ENCODE data around the gene PRPF19. TPM values are rescaled to one million over a fixed set of nuclear protein-coding genes. Genes with fewer than 3 reads are reported as not detected.
"Not testable (repeated sequence)": the region's sequence is repeated elsewhere in the genome, so short reads cannot be mapped to it uniquely, and the experiment has no call there.

PRPF19 gene
- total and polyA plus RNA-seq, 9 of the 15 experiments (the other 6 are each of a cell fraction or from before 2014, with no cell fraction given): 9.4 to 212 (median 73.2) TPM

GRCh38 chr11:60910281-60910687 lies 3.9 kb upstream of the PRPF19 start:
- 29% methylated on average over 3 of the region's 3 CpGs for WGBS (ENCODE audit: insufficient coverage, low coverage, missing lambda C conversion rate)
- Histone ChIP-seq H3K4me3 (no peak overlapping the region), H3K36me3 (ENCODE audit: control insufficient read depth, insufficient read depth, low read length) (peaks cover under 1% of the 10 kb centered on the region; the same call in 1 of the 3 replicates), H3K4me2 (ENCODE audit: insufficient read depth, low read length) (no peak overlapping the region), H3K9me3 (replicated peaks; ENCODE audit: control insufficient read depth, insufficient read depth, low read depth, low read length) (peaks cover 8% of the 10 kb centered on the region), H3K27ac (ENCODE audit: extremely low read depth, low read depth, low read length) (no peak overlapping the region), H4K20me1 (replicated peaks; ENCODE audit: control insufficient read depth, insufficient read depth, low read length) (peaks cover 7% of the 10 kb centered on the region; the same call in 1 of the 2 replicates), H3K9ac (ENCODE audit: insufficient read depth in 1 of 2, low read depth in 2 of 2, low read length in 2 of 2) (no peak overlapping the region), H3K27me3 (ENCODE audit: control insufficient read depth in 2 of 2, insufficient read depth in 2 of 2, low read length in 2 of 2) (no peaks in the 10 kb centered on the region), H3K9me1 (ENCODE audit: control insufficient read depth, insufficient read depth, low read length) (no peaks in the 10 kb centered on the region), H3K79me2 (ENCODE audit: control insufficient read depth, insufficient read depth, low read length) (peaks cover 26% of the 10 kb centered on the region), H2AFZ (ENCODE audit: low read depth, low read length) (no peak overlapping the region), H3K4me1 (replicated peaks in 1 of 2; ENCODE audit: control insufficient read depth in 2 of 2, insufficient read depth in 2 of 2, low read length in 2 of 2) (peaks cover 8 to 25% of the 10 kb centered on the region in 2 experiments; a peak in 4 of 5 replicates)
- DNase-seq (ENCODE audit: extremely low read depth in 1 of 4, low spot score in 3 of 4) (no peak), FAIRE-seq (no peak), ATAC-seq (no peak)
- POLR2A ChIA-PET: no interaction called here
- CTCF ChIA-PET (ENCODE audit: low intra/inter-chr PET ratio): no interaction called here
- in situ Hi-C loops (cut with MboI) (no loop called here), intact Hi-C loops (cut with micrococcal nuclease) (no loop called here)
- no TSS peak for BruUV-seq (replicated peaks)
- TF ChIP-seq DNMT1 (IDR thresholded peaks at IDR 0.05) (no peak), SPI1 (IDR thresholded peaks at IDR 0.05; ENCODE audit: borderline replicate concordance, low read depth, low read length) (peak; percentile 39; the same call in 1 of the 2 replicates)

GRCh38 chr11:60909680-60910280 lies 3.4 kb upstream of the PRPF19 start:
- BruUV-seq (replicated peaks); H3K27ac ChIP-seq (ENCODE audit: extremely low read depth, low read depth, low read length); H3K9me3 ChIP-seq (replicated peaks; ENCODE audit: control insufficient read depth, insufficient read depth, low read depth, low read length); H3K4me3 ChIP-seq; H3K9ac ChIP-seq (ENCODE audit: insufficient read depth in 1 of 2, low read depth in 2 of 2, low read length in 2 of 2); FAIRE-seq; intact Hi-C loops (cut with micrococcal nuclease); DNase-seq (ENCODE audit: extremely low read depth in 1 of 4, low spot score in 3 of 4); in situ Hi-C loops (cut with MboI); H3K27me3 ChIP-seq (ENCODE audit: control insufficient read depth in 2 of 2, insufficient read depth in 2 of 2, low read length in 2 of 2); ATAC-seq; CTCF ChIA-PET (ENCODE audit: low intra/inter-chr PET ratio); H3K36me3 ChIP-seq (ENCODE audit: control insufficient read depth, insufficient read depth, low read length); H3K9me1 ChIP-seq (ENCODE audit: control insufficient read depth, insufficient read depth, low read length); H2AFZ ChIP-seq (ENCODE audit: low read depth, low read length); H3K4me2 ChIP-seq (ENCODE audit: insufficient read depth, low read length): not testable (repeated sequence)
- POLR2A ChIA-PET: interaction anchor here (1.0 kb wide), 1 partner anchor 9 kb away, joined by 3 read pairs; no protein-coding TSS in a partner anchor
- Histone ChIP-seq H3K4me1 (replicated peaks in 1 of 2; ENCODE audit: control insufficient read depth in 2 of 2, insufficient read depth in 2 of 2, low read length in 2 of 2) (peaks cover 12 to 23% of the 10 kb centered on the region in 2 experiments), H3K79me2 (ENCODE audit: control insufficient read depth, insufficient read depth, low read length) (peaks cover 26% of the 10 kb centered on the region), H4K20me1 (replicated peaks; ENCODE audit: control insufficient read depth, insufficient read depth, low read length) (peaks cover 11% of the 10 kb centered on the region; the same call in 1 of the 2 replicates)
- TF ChIP-seq ZNF280A (IDR thresholded peaks at IDR 0.05; ENCODE audit: low read depth, partially characterized antibody) (peak; percentile 47), ZFP36 (IDR thresholded peaks at IDR 0.05; ENCODE audit: low read depth, low read length, partially characterized antibody) (peak; percentile 25), TRIM28 (IDR thresholded peaks at IDR 0.05) (peak; percentile 25; the same call in 1 of the 2 replicates), CBX3 (IDR thresholded peaks at IDR 0.05; ENCODE audit: borderline replicate concordance in 1 of 2, low read length in 2 of 2) (peak in 1 of 2 experiments; percentile 58; a peak in 1 of 3 replicates), TRIM24 (IDR thresholded peaks at IDR 0.05) (peak in 1 of 2 experiments; percentile 51; a peak in 1 of 4 replicates), ZNF431 (CRISPR knock-in tag; IDR thresholded peaks at IDR 0.05) (peak; percentile 99)
- 4% methylated on average over 3 of the region's 3 CpGs for WGBS (ENCODE audit: insufficient coverage, low coverage, missing lambda C conversion rate)
